ENCODE data around the gene THOP1. TPM values are rescaled to one million over a fixed set of nuclear protein-coding genes. Genes with fewer than 3 reads are reported as not detected.

Gene THOP1
- total RNA-seq, 2 experiments from 2014 or later = 189 to 194 TPM

DNA sequence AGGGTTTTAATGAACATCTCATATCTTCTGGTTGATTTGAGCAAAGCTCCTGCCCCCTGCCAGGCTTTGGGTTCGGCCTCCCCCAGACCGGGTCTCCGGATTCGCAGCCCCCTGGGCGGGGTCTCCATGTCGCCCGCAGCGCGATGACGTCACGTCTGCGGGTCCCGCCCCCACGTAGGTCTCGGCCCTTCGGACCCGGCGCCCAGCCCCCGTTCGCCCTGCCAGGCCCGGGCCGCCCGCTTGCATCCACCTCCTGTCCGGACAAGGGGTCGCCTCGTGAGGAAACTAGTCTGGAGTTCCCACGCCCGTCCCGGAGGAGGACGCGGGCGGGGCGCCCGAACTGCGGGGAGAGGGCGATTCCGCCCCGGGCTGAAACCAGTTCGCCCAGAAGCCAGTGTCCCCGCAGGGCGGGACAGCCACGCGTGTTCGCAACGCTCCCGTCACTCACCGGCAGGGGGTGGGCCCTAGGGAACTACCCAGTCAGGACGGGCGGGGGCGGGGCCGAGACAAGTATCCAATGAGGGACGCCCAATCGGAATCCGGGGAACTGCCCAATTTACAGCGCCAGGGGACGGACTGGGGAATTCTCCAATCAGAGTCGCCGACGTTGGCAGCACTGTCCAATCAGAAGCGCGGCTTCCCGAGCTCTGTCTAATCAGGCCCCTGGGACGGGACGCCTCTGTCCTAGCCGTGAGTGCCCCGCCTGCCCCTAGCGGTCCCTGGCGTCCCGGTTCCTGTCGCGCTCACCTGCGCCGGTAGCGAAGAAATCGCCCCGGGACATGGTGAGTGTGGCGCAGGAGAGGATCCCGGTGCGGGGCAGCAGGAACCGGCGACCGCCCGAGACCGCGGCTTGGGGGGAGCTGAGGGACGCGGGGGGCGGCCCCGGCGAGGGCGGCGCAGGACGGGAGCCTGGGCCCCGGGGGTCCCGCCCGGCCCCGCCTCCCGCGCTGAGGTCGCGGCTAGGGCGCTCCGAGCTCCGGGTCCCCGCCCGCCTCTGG lies 55.8 kb downstream of the THOP1 start, which contains the start of gene ZNF555:
Gene ZNF555, plus strand, starts transcription at position 682 of the 998 bp plus-strand sequence. Its CDS starts 98 bp downstream, at position 780.
- CTCF ChIA-PET = interaction anchor here (0.9 to 2.7 kb wide), 2 partner anchors 22 to 56 kb away, joined by 3 to 12 read pairs; partner anchors contain the start of genes THOP1 and ZNF554
- POLR2A ChIA-PET = interaction anchor here (0.6 kb wide), 1 partner anchor 158 kb away, joined by 3 read pairs; no protein-coding TSS in a partner anchor

DNA sequence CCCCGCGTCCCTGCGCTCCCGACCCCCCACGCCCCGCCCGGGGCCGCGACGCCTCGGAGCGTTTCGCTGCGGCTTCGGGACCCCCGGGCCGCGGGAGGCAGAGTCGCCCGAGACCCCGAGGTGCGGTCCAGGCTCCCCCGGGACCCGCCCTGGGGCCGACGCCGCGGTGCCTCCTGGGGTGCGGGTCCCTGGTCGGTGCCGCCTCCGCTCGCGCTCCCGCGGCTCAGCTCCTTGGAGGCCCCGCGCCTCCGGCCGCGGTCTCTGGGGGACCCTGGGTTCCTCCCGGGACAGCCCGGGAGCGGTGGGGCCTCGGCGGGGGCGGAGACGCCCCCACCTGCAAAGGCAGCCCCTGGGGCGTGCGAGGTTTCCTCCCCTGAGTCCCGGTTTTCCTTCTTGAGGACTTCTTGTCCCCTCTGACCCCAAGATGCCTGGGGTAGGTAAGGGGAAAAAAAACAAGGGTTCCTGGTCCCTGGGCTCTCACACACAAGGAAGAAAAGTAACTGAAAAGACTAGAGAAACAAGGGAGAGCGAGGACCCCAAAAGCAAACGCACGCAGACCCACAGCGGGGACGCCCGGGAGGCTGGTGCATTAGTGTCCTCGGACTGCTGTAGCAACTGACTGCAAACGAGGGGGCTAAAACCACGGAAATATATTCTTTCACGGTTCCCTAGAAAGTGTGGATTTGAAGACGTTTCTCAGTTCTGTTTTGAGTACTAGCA lies 56.7 kb downstream of the THOP1 start:
- ChIA-PET CTCF (interaction anchor here (0.9 to 2.7 kb wide), 2 partner anchors 23 to 57 kb away, joined by 3 to 12 read pairs; partner anchors contain the start of genes THOP1 and ZNF554), POLR2A (interaction anchor here (0.7 kb wide), 1 partner anchor 87 kb away, joined by 9 read pairs; no protein-coding TSS in a partner anchor)

DNA sequence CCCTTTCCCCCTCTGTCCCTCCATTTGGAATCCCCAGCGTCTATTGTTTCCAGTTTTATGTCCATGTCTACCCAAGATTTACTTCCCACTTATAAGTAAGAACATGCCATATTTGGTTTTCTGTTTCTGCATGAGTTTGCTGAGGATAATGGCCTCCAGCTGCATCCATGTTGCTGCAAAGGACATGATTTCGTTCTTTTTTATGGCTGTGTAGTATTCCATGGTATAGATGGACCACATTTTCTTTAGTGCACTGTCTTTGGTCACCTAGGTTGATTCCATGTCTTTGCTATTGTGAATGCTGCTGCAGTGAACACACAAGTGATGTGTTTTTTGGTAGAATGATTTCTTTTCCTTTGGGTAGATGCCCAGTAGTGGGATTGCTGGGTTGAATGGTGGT lies 59.8 kb downstream of the THOP1 start:
- ChIA-PET CTCF (interaction anchor here (0.6 kb wide), 2 partner anchors 96 to 141 kb away, joined by 4 read pairs; no protein-coding TSS in a partner anchor), POLR2A (interaction anchor here (0.8 kb wide), 1 partner anchor 70 kb away, joined by 3 read pairs; no protein-coding TSS in a partner anchor)

DNA sequence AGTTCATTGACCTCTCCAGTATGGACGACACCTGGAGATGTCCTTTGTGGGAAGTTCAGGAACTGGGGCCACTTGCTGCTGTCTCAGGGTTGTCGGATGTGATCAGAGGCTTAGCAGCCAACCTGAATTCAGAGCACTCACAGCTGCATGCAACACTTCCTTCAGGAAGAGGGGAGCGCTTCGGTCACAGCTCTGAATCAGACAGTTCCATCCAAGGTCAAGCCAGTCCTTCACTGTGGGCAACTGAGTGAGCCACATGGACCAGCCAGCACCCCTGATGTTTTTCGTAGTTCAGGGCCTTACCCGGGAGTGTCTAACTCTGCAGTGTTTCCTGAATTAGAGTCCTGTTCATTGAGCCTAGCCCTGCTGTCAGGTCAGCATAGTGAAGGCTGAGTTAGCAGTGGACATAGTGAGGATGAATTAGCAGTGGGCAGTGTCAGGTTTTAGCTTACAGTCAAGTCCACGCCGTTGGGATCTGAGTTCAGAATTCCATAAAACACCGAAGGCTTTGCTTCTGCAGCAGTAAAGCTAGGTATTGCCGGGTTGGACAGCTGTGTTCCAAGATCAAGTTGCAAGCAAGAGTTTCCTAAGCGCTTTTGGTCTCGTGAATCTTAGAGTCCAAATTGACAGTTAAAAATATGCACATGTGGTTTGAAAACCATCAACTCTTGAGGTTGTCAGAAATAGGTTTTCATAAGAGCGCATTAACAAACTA lies 61.0 kb downstream of the THOP1 start:
- ChIA-PET POLR2A (no interaction called here), CTCF (no interaction called here)

DNA sequence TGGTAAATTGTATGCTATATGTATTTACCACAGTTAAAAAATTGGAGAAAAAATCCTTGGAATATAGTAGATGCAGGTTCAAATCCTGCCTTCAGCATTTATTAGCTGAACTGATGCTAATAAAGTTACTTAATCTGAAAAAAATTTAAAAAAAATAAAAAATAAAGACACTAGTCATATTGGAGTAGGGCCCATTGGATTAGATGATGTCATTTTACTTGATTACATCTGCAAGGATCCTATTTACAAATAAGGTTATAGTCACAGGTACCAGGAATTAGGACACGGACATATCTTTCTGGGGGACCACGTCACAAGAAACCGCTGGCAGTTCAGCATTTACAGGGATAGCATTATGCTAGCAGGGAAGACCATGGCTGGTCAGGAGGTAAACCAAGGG lies 62.2 kb downstream of the THOP1 start:
- ChIA-PET POLR2A (no interaction called here), CTCF (no interaction called here)

DNA sequence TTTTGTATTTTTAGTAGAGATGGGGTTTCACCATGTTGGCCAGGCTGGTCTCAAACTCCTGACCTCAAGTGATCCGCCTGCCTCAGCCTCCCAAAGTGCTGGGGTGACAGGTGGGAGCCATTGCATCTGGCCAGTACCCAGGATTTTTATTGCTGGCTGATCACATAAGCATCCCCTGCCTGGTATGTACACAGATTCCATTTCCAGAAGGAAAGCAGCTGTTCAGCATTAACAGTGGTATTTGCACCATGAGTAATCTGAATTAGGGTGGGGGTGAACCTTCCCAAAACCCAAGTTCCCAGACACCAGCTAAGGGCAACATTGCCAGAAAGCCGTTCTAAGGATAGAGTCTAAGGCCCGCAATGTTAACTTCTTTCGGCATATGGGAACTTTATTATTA lies 63.3 kb downstream of the THOP1 start:
- CTCF ChIA-PET = interaction anchor here (0.8 kb wide), 1 partner anchor 292 kb away, joined by 3 read pairs; no protein-coding TSS in a partner anchor
- POLR2A ChIA-PET = no interaction called here

DNA sequence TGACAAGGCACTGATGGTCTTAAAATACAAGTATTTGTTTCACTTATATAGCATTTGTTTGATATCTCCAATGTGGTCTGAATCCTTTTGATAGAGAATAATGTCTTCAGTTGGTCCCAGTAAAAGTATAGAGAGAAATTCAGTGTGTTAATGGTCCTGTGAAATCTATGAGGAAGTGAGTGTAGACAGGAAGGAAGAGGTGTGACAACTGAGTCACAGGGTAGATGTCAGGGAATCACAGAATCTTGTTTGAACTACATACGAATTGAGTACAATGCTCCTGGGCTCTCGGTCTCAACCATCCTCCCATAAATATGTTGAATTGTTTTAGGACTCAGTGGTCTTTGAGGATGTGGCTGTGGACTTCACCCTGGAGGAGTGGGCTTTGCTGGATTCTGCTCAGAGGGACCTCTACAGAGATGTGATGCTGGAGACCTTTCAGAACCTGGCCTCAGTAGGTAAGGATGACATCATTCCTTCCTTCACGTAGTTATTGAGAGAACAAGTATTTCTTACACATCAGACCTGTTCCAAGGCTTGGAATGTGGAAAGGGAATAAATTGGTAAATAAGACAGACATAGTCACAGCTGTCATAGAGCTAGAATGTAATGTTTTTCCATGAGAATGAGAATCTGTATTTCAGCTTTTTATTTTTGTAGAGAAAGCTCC lies 65.1 kb downstream of the THOP1 start:
- POLR2A ChIA-PET = no interaction called here
- CTCF ChIA-PET = interaction anchor here (1.0 to 1.5 kb wide), 2 partner anchors 37 to 180 kb away, joined by 3 to 4 read pairs; no protein-coding TSS in a partner anchor

DNA sequence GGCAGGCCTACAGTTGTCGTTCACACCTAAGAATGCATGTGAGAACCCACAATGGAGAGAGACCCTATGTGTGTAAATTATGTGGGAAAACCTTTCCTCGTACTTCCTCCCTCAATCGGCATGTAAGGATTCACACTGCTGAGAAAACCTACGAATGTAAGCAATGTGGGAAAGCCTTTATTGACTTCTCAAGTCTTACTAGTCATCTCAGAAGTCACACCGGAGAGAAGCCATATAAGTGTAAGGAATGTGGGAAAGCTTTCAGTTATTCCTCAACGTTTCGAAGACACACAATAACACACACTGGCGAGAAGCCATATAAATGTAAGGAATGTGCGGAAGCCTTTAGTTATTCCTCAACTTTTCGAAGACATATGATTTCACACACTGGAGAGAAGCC lies 67.3 kb downstream of the THOP1 start:
- CTCF ChIA-PET = no interaction called here
- POLR2A ChIA-PET = no interaction called here

DNA sequence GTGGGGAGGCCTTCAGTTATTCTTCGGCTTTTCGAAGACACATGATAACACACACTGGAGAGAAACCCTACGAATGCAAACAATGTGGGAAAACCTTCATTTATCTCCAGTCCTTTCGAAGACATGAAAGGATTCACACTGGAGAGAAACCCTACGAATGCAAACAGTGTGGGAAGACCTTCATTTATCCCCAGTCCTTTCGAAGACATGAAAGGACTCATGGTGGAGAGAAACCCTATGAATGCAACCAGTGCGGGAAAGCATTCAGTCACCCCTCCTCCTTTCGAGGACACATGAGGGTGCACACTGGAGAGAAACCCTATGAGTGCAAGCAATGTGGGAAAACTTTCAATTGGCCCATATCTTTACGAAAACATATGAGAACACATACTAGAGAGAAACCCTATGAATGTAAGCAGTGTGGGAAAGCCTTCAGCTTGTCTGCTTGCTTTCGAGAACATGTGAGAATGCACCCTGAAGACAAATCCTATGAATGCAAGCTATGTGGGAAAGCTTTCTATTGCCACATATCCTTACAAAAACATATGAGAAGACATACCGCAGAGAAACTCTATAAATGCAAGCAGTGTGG lies 67.8 kb downstream of the THOP1 start:
- POLR2A ChIA-PET = no interaction called here
- CTCF ChIA-PET = interaction anchor here (1.3 kb wide), 1 partner anchor 98 kb away, joined by 5 read pairs; no protein-coding TSS in a partner anchor

DNA sequence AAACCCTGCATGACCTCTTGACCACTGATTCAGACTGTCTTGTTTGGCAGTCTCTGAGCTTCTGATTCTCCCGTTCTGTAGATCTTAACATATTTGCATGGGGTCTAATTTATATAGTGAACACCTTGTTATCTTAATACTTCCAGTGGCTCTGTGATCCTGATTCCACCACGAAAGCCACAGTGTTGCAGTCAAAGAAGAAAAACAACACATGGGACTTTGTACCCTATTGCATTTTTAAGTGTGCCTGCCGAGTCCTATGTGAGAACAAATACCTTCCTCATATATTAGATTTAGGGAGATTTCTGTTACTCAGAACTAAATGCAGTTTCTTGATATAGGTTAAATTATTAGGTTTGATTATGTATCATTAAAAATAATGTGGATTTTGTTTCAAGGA lies 69.5 kb downstream of the THOP1 start:
- ChIA-PET CTCF (no interaction called here), POLR2A (no interaction called here)

DNA sequence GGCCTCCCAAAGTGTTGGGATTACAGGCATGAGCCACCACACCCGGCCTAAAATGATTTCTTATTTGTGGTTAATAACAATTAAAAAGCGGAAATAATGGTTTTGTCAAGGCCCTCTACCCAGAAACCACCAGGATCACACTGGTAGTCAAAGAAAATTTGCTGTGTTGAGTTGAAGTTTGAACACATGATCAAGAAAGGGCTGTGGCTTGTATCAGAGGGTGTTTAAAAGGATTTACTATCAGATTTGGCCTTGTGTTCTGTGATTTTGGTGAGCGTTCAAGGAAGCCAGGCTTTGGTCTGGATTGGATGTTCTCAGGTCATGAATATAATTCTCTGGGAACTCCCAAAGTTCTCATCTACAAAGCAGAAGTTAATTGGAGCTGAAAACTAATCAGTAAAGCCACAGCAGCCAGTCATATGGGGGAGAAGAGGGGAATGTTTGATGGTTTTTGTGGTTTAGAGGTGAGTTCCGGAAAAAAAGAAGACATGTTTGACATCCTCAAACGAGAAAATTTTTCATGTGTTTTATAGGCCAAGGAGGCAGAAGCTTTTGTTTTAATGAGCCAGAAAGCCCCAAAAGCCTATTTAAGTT lies 71.3 kb downstream of the THOP1 start:
- CTCF ChIA-PET = no interaction called here
- POLR2A ChIA-PET = no interaction called here

DNA sequence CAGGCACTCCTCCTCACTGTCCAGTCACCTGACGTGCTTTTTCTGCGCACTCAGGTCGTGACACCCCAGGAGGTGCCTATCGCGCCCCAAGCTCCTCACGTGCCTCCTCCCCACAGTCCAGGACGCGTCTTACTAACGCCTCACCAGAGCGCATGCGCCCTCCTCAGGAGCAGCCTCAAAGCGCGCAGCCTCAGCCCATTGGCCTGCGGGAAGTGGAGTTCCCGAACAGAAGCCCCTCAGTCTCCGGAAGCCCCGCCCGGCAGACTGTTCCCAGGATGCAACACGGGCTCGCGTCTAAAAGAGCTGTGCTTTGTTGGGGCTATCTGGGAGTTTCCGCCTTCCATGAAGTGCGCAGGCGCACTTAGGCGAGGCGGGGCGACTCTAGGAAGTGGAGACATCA lies 73.6 kb downstream of the THOP1 start:
- POLR2A ChIA-PET = no interaction called here
- CTCF ChIA-PET = no interaction called here

DNA sequence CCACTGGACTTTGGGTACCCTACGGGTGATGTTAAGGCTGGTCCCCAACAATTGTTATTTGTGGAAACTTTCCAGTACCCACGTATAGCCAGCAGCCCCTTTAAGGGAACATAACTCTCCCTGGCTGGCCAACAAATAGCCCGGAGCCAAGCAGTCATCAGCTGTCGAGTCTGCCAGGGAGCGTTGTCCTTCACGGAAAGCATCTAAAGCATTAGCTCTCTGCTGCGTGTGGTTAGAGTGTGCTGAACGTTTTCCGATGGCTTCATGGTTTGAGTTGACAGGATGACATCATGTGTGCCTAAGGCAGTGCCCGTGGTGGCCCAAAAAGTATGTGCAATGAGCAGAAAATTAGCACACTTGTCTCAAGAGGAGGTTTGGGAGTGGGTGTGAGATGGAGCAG lies 78.5 kb downstream of the THOP1 start:
- ChIA-PET POLR2A (no interaction called here), CTCF (no interaction called here)

Other genes with a start within 250 kb of the THOP1 start
- gene GNG7, start 82.8 kb upstream of the THOP1 start, total RNA-seq = under 1 TPM; 0.29 to 0.34 TPM
- under 1 TPM in 1 of 2 experiments, not detected in 1; 0.17 TPM for gene DIRAS1, start 64.1 kb upstream of the THOP1 start, total RNA-seq
- 10 to 100 TPM; 50.8 to 57.4 TPM for gene SLC39A3, start 45.5 kb upstream of the THOP1 start, total RNA-seq
- gene SGTA, start 2.2 kb upstream of the THOP1 start, total RNA-seq = 10 to 100 TPM; 88.2 to 93.0 TPM
- gene ZNF554, start 34.4 kb downstream of the THOP1 start, total RNA-seq = 1 to 10 TPM; 1.7 TPM
- gene ZNF555, start 56.0 kb downstream of the THOP1 start, total RNA-seq = 1 to 10 TPM; 2.1 to 2.3 TPM
- not detected for gene ZNF556, start 81.8 kb downstream of the THOP1 start, total RNA-seq
- gene ZNF57, start 115.4 kb downstream of the THOP1 start, total RNA-seq = 1 to 10 TPM; 4.2 to 4.5 TPM
- gene ZNF77, start 159.5 kb downstream of the THOP1 start, total RNA-seq = 1 to 10 TPM; 3.8 to 4.4 TPM
- gene TLE6, start 192.1 kb downstream of the THOP1 start, total RNA-seq = 1 to 10 TPM; 1.3 to 1.6 TPM
- gene TLE2, start 243.8 kb downstream of the THOP1 start, total RNA-seq = 1 to 10 TPM; 3.1 to 3.8 TPM

All from activated CD8-positive, alpha-beta memory T cell treated with anti-CD3 and anti-CD28 coated beads for 36 hours (primary cell).